Hypothalamus (tissue), 51 donors: ENCODE data around the gene ZNF554.

Source experiments
- DNase-seq, 51 donors: peaks; one replicate each; lab custom pipeline; 2025; lab: John Stamatoyannopoulos, UW

Gene ZNF554

GRCh38 chr19:2865334-2866100 lies 45.8 kb downstream of the ZNF554 start:
- no peak for DNase-seq

GRCh38 chr19:2866495-2867024 lies 46.9 kb downstream of the ZNF554 start:
- no peak for DNase-seq

- peak in 10 of 51 donors; percentile 4 to 54 (median 21) for DNase-seq
These were observed 47.6 kb downstream of the ZNF554 start, which contains the start of gene ZNF556 for GRCh38 chr19:2867025-2867991. TSS of gene ZNF556 (plus strand) at chr19:2867335. CDS start at chr19:2867422, 87 bp downstream.

- DNase-seq = no peak
These were observed 50.0 kb downstream of the ZNF554 start for GRCh38 chr19:2869618-2870017.

- DNase-seq = peak in 5 of 51 donors; percentile 7 to 12 (median 10)
These were observed 52.5 kb downstream of the ZNF554 start for GRCh38 chr19:2872175-2872574.

GRCh38 chr19:2877398-2878331 lies 58.0 kb downstream of the ZNF554 start:
- DNase-seq = no peak

- no peak for DNase-seq
These were observed 64.2 kb downstream of the ZNF554 start for GRCh38 chr19:2883686-2884439.

- DNase-seq = no peak
These were observed 66.1 kb downstream of the ZNF554 start for GRCh38 chr19:2885736-2886135.
